ENCODE results near the gene HPCAL1. TPM values are rescaled to one million over a fixed set of nuclear protein-coding genes. Genes with fewer than 3 reads are reported as not detected.
A peak's percentile ranks its signal among the peaks of the same experiment; 100 is the strongest.

Gene HPCAL1
- total RNA-seq, 1 donor from 2014 or later, result 9.0 TPM

- Histone ChIP-seq H3K4me3 (ENCODE audit: low read depth, low read length) (no peak overlapping the region), H3K36me3 (ENCODE audit: control insufficient read depth, insufficient read depth, low read length) (no peaks in the 10 kb centered on the region), H3K27me3 (ENCODE audit: control insufficient read depth, insufficient read depth, low read length) (no peaks in the 10 kb centered on the region)
- TF ChIP-seq CTCF (IDR thresholded peaks at IDR 0.05; ENCODE audit: insufficient read depth, low read length, severe bottlenecking), result no peak
- FAIRE-seq, result peak; percentile 18
- peak; percentile 54 for DNase-seq (ENCODE audit: low read depth)
Measured at GRCh38 chr2:10385933-10386773, 83.4 kb downstream of the HPCAL1 start.

GRCh38 chr2:10387033-10387432, 84.3 kb downstream of the HPCAL1 start:
- DNase-seq (ENCODE audit: low read depth), result no peak
- H3K36me3 ChIP-seq (ENCODE audit: control insufficient read depth, insufficient read depth, low read length), result no peaks in the 10 kb centered on the region
- no peak for TF ChIP-seq CTCF (IDR thresholded peaks at IDR 0.05; ENCODE audit: insufficient read depth, low read length, severe bottlenecking)
- no peak overlapping the region for H3K4me3 ChIP-seq (ENCODE audit: low read depth, low read length)
- no peak for FAIRE-seq
- H3K27me3 ChIP-seq (ENCODE audit: control insufficient read depth, insufficient read depth, low read length), result no peaks in the 10 kb centered on the region

- DNase-seq (ENCODE audit: low read depth), result no peak
- TF ChIP-seq CTCF (IDR thresholded peaks at IDR 0.05; ENCODE audit: insufficient read depth, low read length, severe bottlenecking), result no peak
- H3K4me3 ChIP-seq (ENCODE audit: low read depth, low read length), result no peak overlapping the region
- FAIRE-seq, result no peak
- H3K36me3 ChIP-seq (ENCODE audit: control insufficient read depth, insufficient read depth, low read length), result no peaks in the 10 kb centered on the region
- no peaks in the 10 kb centered on the region for H3K27me3 ChIP-seq (ENCODE audit: control insufficient read depth, insufficient read depth, low read length)
Measured at GRCh38 chr2:10388954-10389560, 86.4 kb downstream of the HPCAL1 start.

- no peaks in the 10 kb centered on the region for H3K36me3 ChIP-seq (ENCODE audit: control insufficient read depth, insufficient read depth, low read length)
- H3K27me3 ChIP-seq (ENCODE audit: control insufficient read depth, insufficient read depth, low read length), result no peaks in the 10 kb centered on the region
- H3K4me3 ChIP-seq (ENCODE audit: low read depth, low read length), result no peak overlapping the region
- DNase-seq (ENCODE audit: low read depth) (no peak), FAIRE-seq (no peak)
- TF ChIP-seq CTCF (IDR thresholded peaks at IDR 0.05; ENCODE audit: insufficient read depth, low read length, severe bottlenecking), result no peak
Measured at GRCh38 chr2:10389573-10389972, 86.9 kb downstream of the HPCAL1 start.

GRCh38 chr2:10390369-10390801, 87.7 kb downstream of the HPCAL1 start:
- H3K4me3 ChIP-seq (ENCODE audit: low read depth, low read length), result no peak overlapping the region
- H3K36me3 ChIP-seq (ENCODE audit: control insufficient read depth, insufficient read depth, low read length), result no peaks in the 10 kb centered on the region
- H3K27me3 ChIP-seq (ENCODE audit: control insufficient read depth, insufficient read depth, low read length), result no peaks in the 10 kb centered on the region
- peak; percentile 56 for DNase-seq (ENCODE audit: low read depth)
- TF ChIP-seq CTCF (IDR thresholded peaks at IDR 0.05; ENCODE audit: insufficient read depth, low read length, severe bottlenecking), result no peak
- FAIRE-seq, result no peak

All from bronchial epithelial cell (primary cell).